ENCODE data around the gene GALC.
A peak's percentile ranks its signal among the peaks of the same experiment; 100 is the strongest.

Gene GALC

GRCh38 chr14:87999277-87999676 lies 6.3 kb upstream of the GALC start:
- Histone ChIP-seq H3K4me3 (ENCODE audit: low read depth in 1 of 2, low read length in 2 of 2) (no peak overlapping the region), H3K4me1 (ENCODE audit: insufficient read depth, low read length) (peaks cover 46% of the 10 kb centered on the region), H3K27ac (ENCODE audit: low read length) (no peak overlapping the region), H3K9me3 (ENCODE audit: insufficient read depth, low read length, severe bottlenecking) (no peaks in the 10 kb centered on the region), H3K36me3 (ENCODE audit: insufficient read depth, low read length) (no peaks in the 10 kb centered on the region), H3K9ac (ENCODE audit: low read depth, low read length) (no peak overlapping the region), H3K79me2 (ENCODE audit: insufficient read depth, low read length) (no peaks in the 10 kb centered on the region), H4K20me1 (ENCODE audit: insufficient read depth, low read length) (no peaks in the 10 kb centered on the region), H3K4me2 (ENCODE audit: insufficient read depth, low read length) (no peak overlapping the region), H3K27me3 (ENCODE audit: insufficient read depth, low read length, poor library complexity) (no peaks in the 10 kb centered on the region), H2AFZ (ENCODE audit: low read depth, low read length) (no peak overlapping the region)
- ATAC-seq (ENCODE audit: insufficient read depth, low read depth), result no peak
- no peak for DNase-seq
- TF ChIP-seq CTCF (IDR thresholded peaks at IDR 0.05; ENCODE audit: borderline replicate concordance, extremely low read depth, low read length, poor library complexity, severe bottlenecking) (no peak), EZH2 (IDR thresholded peaks at IDR 0.05; ENCODE audit: borderline replicate concordance, low read depth, low read length, severe bottlenecking) (no peak)

- Histone ChIP-seq H3K4me2 (ENCODE audit: insufficient read depth, low read length) (no peak overlapping the region), H4K20me1 (ENCODE audit: insufficient read depth, low read length) (no peaks in the 10 kb centered on the region), H3K9me3 (ENCODE audit: insufficient read depth, low read length, severe bottlenecking) (no peaks in the 10 kb centered on the region), H2AFZ (ENCODE audit: low read depth, low read length) (no peak overlapping the region), H3K9ac (ENCODE audit: low read depth, low read length) (no peak overlapping the region), H3K27ac (ENCODE audit: low read length) (no peak overlapping the region), H3K27me3 (ENCODE audit: insufficient read depth, low read length, poor library complexity) (no peaks in the 10 kb centered on the region), H3K4me1 (ENCODE audit: insufficient read depth, low read length) (peaks cover 44% of the 10 kb centered on the region), H3K4me3 (ENCODE audit: low read depth in 1 of 2, low read length in 2 of 2) (no peak overlapping the region), H3K79me2 (ENCODE audit: insufficient read depth, low read length) (no peaks in the 10 kb centered on the region), H3K36me3 (ENCODE audit: insufficient read depth, low read length) (no peaks in the 10 kb centered on the region)
- ATAC-seq (ENCODE audit: insufficient read depth, low read depth), result no peak
- no peak for DNase-seq
- TF ChIP-seq CTCF (IDR thresholded peaks at IDR 0.05; ENCODE audit: borderline replicate concordance, extremely low read depth, low read length, poor library complexity, severe bottlenecking) (no peak), EZH2 (IDR thresholded peaks at IDR 0.05; ENCODE audit: borderline replicate concordance, low read depth, low read length, severe bottlenecking) (no peak)
These were observed 5.5 kb upstream of the GALC start for GRCh38 chr14:87998482-87998881.

- ATAC-seq (ENCODE audit: insufficient read depth, low read depth) (peak; percentile 20; the same call in 1 of the 3 replicates), DNase-seq (no peak)
- H3K4me3 ChIP-seq (ENCODE audit: low read depth in 1 of 2, low read length in 2 of 2), result no peak overlapping the region
- TF ChIP-seq EZH2 (IDR thresholded peaks at IDR 0.05; ENCODE audit: borderline replicate concordance, low read depth, low read length, severe bottlenecking) (no peak), CTCF (IDR thresholded peaks at IDR 0.05; ENCODE audit: borderline replicate concordance, extremely low read depth, low read length, poor library complexity, severe bottlenecking) (no peak)
- peak overlapping the region; percentile 67 for H3K27ac ChIP-seq (ENCODE audit: low read length)
- peak overlapping the region; percentile 27 for H3K9ac ChIP-seq (ENCODE audit: low read depth, low read length)
- H4K20me1 ChIP-seq (ENCODE audit: insufficient read depth, low read length), result no peaks in the 10 kb centered on the region
- peaks cover 28% of the 10 kb centered on the region for H3K4me1 ChIP-seq (ENCODE audit: insufficient read depth, low read length)
- H3K79me2 ChIP-seq (ENCODE audit: insufficient read depth, low read length), result no peaks in the 10 kb centered on the region
- no peaks in the 10 kb centered on the region for H3K36me3 ChIP-seq (ENCODE audit: insufficient read depth, low read length)
- no peaks in the 10 kb centered on the region for H3K9me3 ChIP-seq (ENCODE audit: insufficient read depth, low read length, severe bottlenecking)
- no peaks in the 10 kb centered on the region for H3K27me3 ChIP-seq (ENCODE audit: insufficient read depth, low read length, poor library complexity)
- H2AFZ ChIP-seq (ENCODE audit: low read depth, low read length), result peak overlapping the region; percentile 66
- peak overlapping the region; percentile 5; the same call in 1 of the 2 replicates for H3K4me2 ChIP-seq (ENCODE audit: insufficient read depth, low read length)
These were observed 3.3 kb upstream of the GALC start for GRCh38 chr14:87996291-87996592.

All from DND-41 (cell line).